Adipose tissue (tissue), 3 donors: ENCODE results near the gene CENPE. TPM values are rescaled to one million over a fixed set of nuclear protein-coding genes. Genes with fewer than 3 reads are reported as not detected.
"Not testable (repeated sequence)": the region's sequence is repeated elsewhere in the genome, so short reads cannot be mapped to it uniquely, and the experiment has no call there.

Source experiments
- H3K27ac ChIP-seq: one replicate; pipeline ENCODE4 v1.5.1; 2013; ENCODE audit warnings: low read depth, low read length
- WGBS, 3 donors: extraction: QIAGEN DNeasy Blood & Tissue Kit; methylation state at CpG; one replicate each; pipeline ENCODE4 v1.1.7; 2013; 5-methylcytosine and 5-hydroxymethylcytosine counted together
- polyA plus RNA-seq, 3 donors: library from polyadenylated mRNA; stranded (reverse); fragments of 200-250 nt; gene quantifications; one replicate each; pipeline ENCODE4 v1.2.3, GENCODE V29; 2013
- donor health status: healthy with polysubstance abuse.
- donor health status: Bipolar disorder and iron deficiency.
- donor health status: healthy.

CENPE gene
- under 1 TPM; 0.10 to 0.45 (median 0.16) TPM for polyA plus RNA-seq

GRCh38 chr4:103198111-103198765, at the start of gene CENPE:
Gene CENPE (minus strand): TSS chr4:103198343. CDS start chr4:103198319, 24 bp downstream.
- H3K27ac ChIP-seq, result no peak within 1 kb of the TSS
- 0 to 1% (median 0%) methylated on average over 40 to 44 of the region's 44 CpGs for WGBS, 3 donors

- WGBS, 3 donors, result 52 to 70% (median 67%) methylated on average over 1 of the region's 1 CpG
- no peak overlapping the region for H3K27ac ChIP-seq
Observed at GRCh38 chr4:103244251-103244650, 46.1 kb upstream of the CENPE start.

- H3K27ac ChIP-seq, result not testable (repeated sequence)
- WGBS, 3 donors, result 59 to 68% (median 60%) methylated on average over 3 of the region's 3 CpGs
Observed at GRCh38 chr4:103230938-103231337, 32.8 kb upstream of the CENPE start.

- WGBS, 3 donors, result 39 to 73% (median 73%) methylated on average over 4 of the region's 4 CpGs
- H3K27ac ChIP-seq, result not testable (repeated sequence)
Observed at GRCh38 chr4:103223556-103223955, 25.4 kb upstream of the CENPE start.

GRCh38 chr4:103207673-103208072, 9.5 kb upstream of the CENPE start:
- WGBS, 3 donors, result 66 to 83% (median 78%) methylated on average over 5 of the region's 5 CpGs
- no peak overlapping the region for H3K27ac ChIP-seq

- WGBS, 3 donors, result 32 to 72% (median 60%) methylated on average over 1 of the region's 1 CpG
- H3K27ac ChIP-seq, result no peak overlapping the region
Observed at GRCh38 chr4:103204111-103204510, 6.0 kb upstream of the CENPE start.

GRCh38 chr4:103201724-103202123, 3.6 kb upstream of the CENPE start:
- WGBS, 3 donors, result 19 to 38% (median 27%) methylated on average over 2 of the region's 2 CpGs
- H3K27ac ChIP-seq, result no peak overlapping the region

GRCh38 chr4:103201253-103201652, 3.1 kb upstream of the CENPE start:
- WGBS, 3 donors, result 88 to 97% (median 94%) methylated on average over 2 of the region's 2 CpGs
- no peak overlapping the region for H3K27ac ChIP-seq

GRCh38 chr4:103199009-103199408, 866 bp upstream of the CENPE start:
- 76 to 86% (median 84%) methylated on average over 9 of the region's 9 CpGs for WGBS, 3 donors
- no peak overlapping the region for H3K27ac ChIP-seq

GRCh38 chr4:103197765-103198110, 405 bp downstream of the CENPE start:
- WGBS, 3 donors, result 1 to 2% (median 1%) methylated on average over 9 of the region's 9 CpGs
- no peak overlapping the region for H3K27ac ChIP-seq

GRCh38 chr4:103193457-103193856, 4.7 kb downstream of the CENPE start:
- WGBS, 3 donors, result 84 to 95% (median 93%) methylated on average over 2 of the region's 2 CpGs
- H3K27ac ChIP-seq, result no peak overlapping the region

GRCh38 chr4:103171006-103171405, 27.1 kb downstream of the CENPE start:
- no peak overlapping the region for H3K27ac ChIP-seq

GRCh38 chr4:103169750-103170149, 28.4 kb downstream of the CENPE start:
- not testable (repeated sequence) for H3K27ac ChIP-seq
- 91 to 100% (median 96%) methylated on average over 2 of the region's 2 CpGs for WGBS, 3 donors

- 98 to 100% (median 98%) methylated on average over 1 of the region's 1 CpG for WGBS, 3 donors
- H3K27ac ChIP-seq, result no peak overlapping the region
Observed at GRCh38 chr4:103168993-103169392, 29.1 kb downstream of the CENPE start.

GRCh38 chr4:103162176-103162575, 36.0 kb downstream of the CENPE start:
- H3K27ac ChIP-seq, result no peak overlapping the region
- WGBS, 3 donors, result 96 to 99% (median 98%) methylated on average over 2 of the region's 2 CpGs

- no peak overlapping the region for H3K27ac ChIP-seq
- WGBS, 3 donors, result 84 to 89% (median 87%) methylated on average over 4 of the region's 4 CpGs
Observed at GRCh38 chr4:103158760-103159159, 39.4 kb downstream of the CENPE start.

- no peak overlapping the region for H3K27ac ChIP-seq
- 71 to 96% (median 81%) methylated on average over 3 of the region's 3 CpGs for WGBS, 3 donors
Observed at GRCh38 chr4:103156106-103156505, 42.0 kb downstream of the CENPE start.

- no peak overlapping the region for H3K27ac ChIP-seq
- WGBS, 3 donors, result 87 to 99% (median 96%) methylated on average over 3 of the region's 3 CpGs
Observed at GRCh38 chr4:103152381-103152780, 45.8 kb downstream of the CENPE start.

GRCh38 chr4:103150677-103151076, 47.5 kb downstream of the CENPE start:
- WGBS, 3 donors, result 86 to 95% (median 88%) methylated on average over 1 of the region's 1 CpG

GRCh38 chr4:103144926-103145325, 53.2 kb downstream of the CENPE start:
- no peak overlapping the region for H3K27ac ChIP-seq
- 92 to 97% (median 95%) methylated on average over 4 of the region's 4 CpGs for WGBS, 3 donors

More at GRCh38 chr4:103150677-103151076, 47.5 kb downstream of the CENPE start:
- no peak overlapping the region for H3K27ac ChIP-seq

GRCh38 chr4:103137446-103137827, 60.7 kb downstream of the CENPE start:
- WGBS, 3 donors, result 88 to 96% (median 94%) methylated on average over 1 of the region's 1 CpG
- H3K27ac ChIP-seq, result no peak overlapping the region
